BLaER1 treated with 17β-estradiol and CSF1 and Interleukin-3, amounts not matched to agents 10 nM and 100 nM (cell line): Measurements from ENCODE around the gene TMEM150B.
A peak's percentile ranks its signal among the peaks of the same experiment; 100 is the strongest.
"Not testable (repeated sequence)": the region's sequence is repeated elsewhere in the genome, so short reads cannot be mapped to it uniquely, and the experiment has no call there.

Experiments used
- H3K27ac ChIP-seq, 11 experiments: shearing (Covaris generic); formaldehyde crosslinking; 2 replicates each; pipeline ENCODE4 v1.8.1; 2022
- H3K27me3 ChIP-seq, 11 experiments: shearing (Covaris generic); formaldehyde crosslinking; 2 replicates each; pipeline ENCODE4 v1.8.1; 2022
- H3K36me3 ChIP-seq, 11 experiments: shearing (Covaris generic); formaldehyde crosslinking; 2 replicates each; pipeline ENCODE4 v1.8.1; 2022
- H3K4me1 ChIP-seq, 10 experiments: shearing (Covaris generic); formaldehyde crosslinking; 2 replicates each; pipeline ENCODE4 v1.8.1; 2022
- H3K4me2 ChIP-seq, 11 experiments: shearing (Covaris generic); formaldehyde crosslinking; 2 replicates each; pipeline ENCODE4 v1.8.1; 2022
- H3K4me3 ChIP-seq, 10 experiments: shearing (Covaris generic); formaldehyde crosslinking; 2 replicates each; pipeline ENCODE4 v1.8.1; 2022
- H3K9ac ChIP-seq, 11 experiments: shearing (Covaris generic); formaldehyde crosslinking; 2 replicates each; pipeline ENCODE4 v1.8.1; 2022
- H3K9me3 ChIP-seq, 11 experiments: shearing (Covaris generic); formaldehyde crosslinking; replicated peaks in 1 of 11; 2 replicates each; pipeline ENCODE4 v1.8.1; 2022
- H4K20me1 ChIP-seq, 11 experiments: shearing (Covaris generic); formaldehyde crosslinking; 2 replicates each; pipeline ENCODE4 v1.8.1; 2022
- Cebpa-rat ChIP-seq, 11 experiments: shearing (Covaris generic); IDR thresholded peaks; 2 replicates each; pipeline ENCODE4 v1.8.1; 2022

The TMEM150B gene

GRCh38 chr19:55336101-55336500 is 11.0 kb upstream of the TMEM150B start:
- H4K20me1 ChIP-seq: no peaks in the 10 kb centered on the region
- H3K36me3 ChIP-seq: no peaks in the 10 kb centered on the region
- H3K4me1 ChIP-seq: peaks cover 12 to 50% (median 38%) of the 10 kb centered on the region in 10 experiments
- H3K9ac ChIP-seq: no peak overlapping the region
- no peak overlapping the region for H3K27ac ChIP-seq
- H3K4me3 ChIP-seq: no peak overlapping the region
- no peak for TF ChIP-seq Cebpa-rat (IDR thresholded peaks at IDR 0.05)
- no peak overlapping the region for H3K4me2 ChIP-seq
- no peaks in the 10 kb centered on the region; a peak in 1 of 22 replicates for H3K9me3 ChIP-seq
- no peaks in the 10 kb centered on the region for H3K27me3 ChIP-seq

GRCh38 chr19:55333870-55334269 is 8.7 kb upstream of the TMEM150B start:
- Histone ChIP-seq H3K27me3 (no peaks in the 10 kb centered on the region), H3K9me3 (no peaks in the 10 kb centered on the region; a peak in 1 of 22 replicates), H4K20me1 (no peaks in the 10 kb centered on the region), H3K4me2 (peak overlapping the region in 3 of 11 experiments; percentile 7 to 20 (median 13); a peak in 3 of 22 replicates), H3K4me3 (no peak overlapping the region), H3K27ac (no peak overlapping the region), H3K36me3 (no peaks in the 10 kb centered on the region), H3K4me1 (peaks cover 12 to 64% (median 38%) of the 10 kb centered on the region in 10 experiments), H3K9ac (no peak overlapping the region)
- no peak for TF ChIP-seq Cebpa-rat (IDR thresholded peaks at IDR 0.05)

- H3K9me3 ChIP-seq, H3K4me3 ChIP-seq, H3K36me3 ChIP-seq, H3K27me3 ChIP-seq, H4K20me1 ChIP-seq, H3K9ac ChIP-seq: not testable (repeated sequence)
- peak overlapping the region in 5 of 11 experiments; percentile 25 to 46 (median 37); a peak in 7 of 22 replicates for H3K4me2 ChIP-seq
- H3K4me1 ChIP-seq: peaks cover 21 to 84% (median 57%) of the 10 kb centered on the region in 10 experiments
- peak overlapping the region in 3 of 11 experiments; percentile 22 to 26 (median 22); a peak in 3 of 22 replicates for H3K27ac ChIP-seq
Measured at GRCh38 chr19:55329791-55330190, 4.7 kb upstream of the TMEM150B start.

GRCh38 chr19:55328774-55329318 is 3.7 kb upstream of the TMEM150B start:
- not testable (repeated sequence) for H4K20me1 ChIP-seq, H3K36me3 ChIP-seq, H3K9ac ChIP-seq, H3K27me3 ChIP-seq, H3K27ac ChIP-seq, H3K4me3 ChIP-seq, H3K4me2 ChIP-seq
- Histone ChIP-seq H3K9me3 (peaks cover 0 to 10% (median 0%) of the 10 kb centered on the region in 11 experiments; a peak in 2 of 22 replicates), H3K4me1 (peaks cover 30 to 87% (median 66%) of the 10 kb centered on the region in 10 experiments)

GRCh38 chr19:55324662-55325061 is 479 bp downstream of the TMEM150B start:
- peak overlapping the region; percentile 73 to 97 (median 84) for H3K4me2 ChIP-seq
- peaks cover 0 to 10% (median 0%) of the 10 kb centered on the region in 11 experiments; a peak in 1 of 22 replicates for H3K9me3 ChIP-seq
- peaks cover 0 to 16% (median 0%) of the 10 kb centered on the region in 11 experiments; a peak in 3 of 22 replicates for H4K20me1 ChIP-seq

GRCh38 chr19:55322204-55322885 is 2.8 kb downstream of the TMEM150B start:
- Histone ChIP-seq H3K9ac (peak overlapping the region in 8 of 11 experiments; percentile 12 to 75 (median 48); a peak in 11 of 22 replicates), H3K4me1 (peaks cover 57 to 72% (median 64%) of the 10 kb centered on the region in 10 experiments), H3K27ac (peak overlapping the region in 9 of 11 experiments; percentile 17 to 81 (median 31); a peak in 11 of 22 replicates), H3K4me3 (peak overlapping the region in 5 of 10 experiments; percentile 18 to 63 (median 42); a peak in 9 of 20 replicates), H3K27me3 (no peaks in the 10 kb centered on the region), H3K36me3 (peaks cover 0 to 34% (median 0%) of the 10 kb centered on the region in 11 experiments; a peak in 8 of 22 replicates), H3K4me2 (peak overlapping the region; percentile 58 to 97 (median 82)), H3K9me3 (peaks cover 0 to 10% (median 0%) of the 10 kb centered on the region in 11 experiments; a peak in 1 of 22 replicates), H4K20me1 (peaks cover 0 to 16% (median 0%) of the 10 kb centered on the region in 11 experiments; a peak in 3 of 22 replicates)
- TF ChIP-seq Cebpa-rat (IDR thresholded peaks at IDR 0.05): no peak

More at GRCh38 chr19:55324662-55325061, 479 bp downstream of the TMEM150B start:
- Histone ChIP-seq H3K36me3 (peaks cover 0 to 10% (median 0%) of the 10 kb centered on the region in 11 experiments; a peak in 8 of 22 replicates), H3K27me3 (no peaks in the 10 kb centered on the region), H3K27ac (peak overlapping the region; percentile 66 to 90 (median 80)), H3K4me3 (peak overlapping the region in 9 of 10 experiments; percentile 20 to 65 (median 52); a peak in 18 of 20 replicates), H3K4me1 (peaks cover 57 to 87% (median 74%) of the 10 kb centered on the region in 10 experiments), H3K9ac (peak overlapping the region; percentile 59 to 79 (median 73); a peak in 21 of 22 replicates)
- TF ChIP-seq Cebpa-rat (IDR thresholded peaks at IDR 0.05): no peak

- peak overlapping the region in 5 of 10 experiments; percentile 18 to 63 (median 42); a peak in 9 of 20 replicates for H3K4me3 ChIP-seq
- peak overlapping the region; percentile 58 to 97 (median 82) for H3K4me2 ChIP-seq
- peaks cover 0 to 7% (median 0%) of the 10 kb centered on the region in 11 experiments; a peak in 1 of 22 replicates for H3K9me3 ChIP-seq
- peaks cover 55 to 66% (median 58%) of the 10 kb centered on the region in 10 experiments for H3K4me1 ChIP-seq
- H3K9ac ChIP-seq: peak overlapping the region in 9 of 11 experiments; percentile 4 to 75 (median 44); a peak in 12 of 22 replicates
- H3K36me3 ChIP-seq: peaks cover 0 to 41% (median 0%) of the 10 kb centered on the region in 11 experiments; a peak in 9 of 22 replicates
- no peaks in the 10 kb centered on the region for H3K27me3 ChIP-seq
- H3K27ac ChIP-seq: peak overlapping the region in 8 of 11 experiments; percentile 2 to 81 (median 20); a peak in 8 of 22 replicates
- no peak for TF ChIP-seq Cebpa-rat (IDR thresholded peaks at IDR 0.05)
- H4K20me1 ChIP-seq: peaks cover 0 to 20% (median 0%) of the 10 kb centered on the region in 11 experiments; a peak in 3 of 22 replicates
Measured at GRCh38 chr19:55321466-55322137, 3.5 kb downstream of the TMEM150B start.

- Histone ChIP-seq H3K4me2 (peak overlapping the region; percentile 58 to 97 (median 82)), H3K9ac (peak overlapping the region in 6 of 11 experiments; percentile 4 to 75 (median 58); a peak in 7 of 22 replicates), H3K9me3 (peaks cover 0 to 5% (median 0%) of the 10 kb centered on the region in 11 experiments; a peak in 1 of 22 replicates), H3K27me3 (no peaks in the 10 kb centered on the region), H3K4me3 (peak overlapping the region in 4 of 10 experiments; percentile 18 to 63 (median 50); a peak in 5 of 20 replicates), H4K20me1 (peaks cover 0 to 27% (median 0%) of the 10 kb centered on the region in 11 experiments; a peak in 3 of 22 replicates), H3K4me1 (peaks cover 48 to 59% (median 52%) of the 10 kb centered on the region in 10 experiments), H3K27ac (peak overlapping the region in 3 of 11 experiments; percentile 31 to 81 (median 80); a peak in 4 of 22 replicates), H3K36me3 (peaks cover 0 to 48% (median 0%) of the 10 kb centered on the region in 11 experiments; a peak in 9 of 22 replicates)
- TF ChIP-seq Cebpa-rat (IDR thresholded peaks at IDR 0.05): no peak
Measured at GRCh38 chr19:55320844-55321419, 4.2 kb downstream of the TMEM150B start.
